GM19043 (cell line): ENCODE results near the gene PADI1.

ENCODE experiments used
- ATAC-seq: cut with Tn5 transposase; IDR thresholded peaks from one replicate; pipeline ENCODE4 v1.9.1; 2021; ENCODE audit warnings: low read depth; ENCODE audit not compliant: unreplicated experiment

PADI1 gene

GRCh38 chr1:17292299-17293160 is 87.6 kb downstream of the PADI1 start:
- no peak for ATAC-seq

DNA sequence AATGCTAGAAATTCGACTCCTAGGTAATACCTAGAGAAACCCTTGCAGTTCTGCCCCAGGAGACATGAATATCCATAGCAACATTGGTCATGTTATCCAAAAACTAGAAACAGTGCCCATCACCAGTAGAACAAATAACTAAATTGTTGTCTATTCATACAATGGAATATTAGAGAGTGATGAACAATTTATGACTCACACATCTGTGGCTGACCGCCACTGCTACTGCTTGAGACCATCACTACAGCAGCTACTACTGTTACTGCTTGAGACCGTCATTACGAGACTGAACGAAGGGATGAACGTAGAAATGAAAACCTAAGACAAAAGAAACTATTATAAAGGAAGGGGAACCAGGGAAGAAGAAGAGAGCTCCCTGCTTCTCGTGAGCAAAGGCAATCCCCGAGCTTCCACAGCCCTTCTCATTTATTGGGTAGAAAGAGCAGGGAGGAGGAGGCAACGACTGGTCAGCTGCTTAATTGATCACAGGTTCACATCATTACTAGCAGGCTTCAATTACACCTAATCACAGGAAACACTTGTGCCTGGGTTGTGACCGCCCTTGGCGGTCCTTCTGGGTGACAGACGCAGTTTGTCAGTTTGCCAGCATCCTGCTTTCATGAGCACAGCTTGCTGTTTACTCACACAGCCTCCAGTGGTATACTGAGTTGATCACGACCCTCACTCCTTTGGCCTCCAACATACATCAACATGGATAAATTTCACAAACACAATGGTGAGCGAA is 88.9 kb downstream of the PADI1 start:
- no peak for ATAC-seq

GRCh38 chr1:17295292-17295691 is 90.4 kb downstream of the PADI1 start:
- ATAC-seq, result no peak
